Stimulated activated CD4-positive, alpha-beta T cell treated with anti-CD3 and anti-CD28 coated beads, TNF-alpha, amount 100 ng/mL, for 48 hours (primary cell): ENCODE data around the gene PDZD2.
"Not testable (repeated sequence)": the region's sequence is repeated elsewhere in the genome, so short reads cannot be mapped to it uniquely, and the experiment has no call there.

Experiments
- DNase-seq, 3 donors: peaks; one replicate each; pipeline ENCODE4 v3.0.0-alpha.2; 2020; ENCODE audit warnings: low read depth in 3 of 3

PDZD2 gene

GRCh38 chr5:31733371-31733770, 94.4 kb downstream of the PDZD2 start:
- no peak for DNase-seq

GRCh38 chr5:31736127-31736526, 97.2 kb downstream of the PDZD2 start:
- no peak for DNase-seq

GRCh38 chr5:31738199-31738598, 99.3 kb downstream of the PDZD2 start:
- DNase-seq = no peak

DNA sequence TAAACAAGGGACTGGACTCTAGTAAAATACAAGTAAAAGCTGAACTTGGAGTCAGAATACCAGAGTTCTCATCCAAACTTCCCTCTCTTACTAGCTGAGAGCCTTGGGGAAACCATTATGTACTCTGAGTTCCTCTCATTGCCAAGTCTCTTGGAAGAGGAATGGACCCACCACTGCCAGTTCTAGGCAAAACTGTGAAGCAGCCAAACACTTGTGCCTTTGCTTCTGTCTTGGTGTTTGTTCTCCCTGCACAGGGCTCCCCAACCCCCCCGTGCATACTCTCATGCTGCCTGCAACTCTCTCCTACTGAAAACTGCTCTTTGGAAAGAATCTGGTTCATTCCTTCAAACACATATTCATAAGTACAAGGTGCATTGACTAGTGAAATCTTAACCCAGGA, 102.6 kb downstream of the PDZD2 start:
- DNase-seq = no peak

DNA sequence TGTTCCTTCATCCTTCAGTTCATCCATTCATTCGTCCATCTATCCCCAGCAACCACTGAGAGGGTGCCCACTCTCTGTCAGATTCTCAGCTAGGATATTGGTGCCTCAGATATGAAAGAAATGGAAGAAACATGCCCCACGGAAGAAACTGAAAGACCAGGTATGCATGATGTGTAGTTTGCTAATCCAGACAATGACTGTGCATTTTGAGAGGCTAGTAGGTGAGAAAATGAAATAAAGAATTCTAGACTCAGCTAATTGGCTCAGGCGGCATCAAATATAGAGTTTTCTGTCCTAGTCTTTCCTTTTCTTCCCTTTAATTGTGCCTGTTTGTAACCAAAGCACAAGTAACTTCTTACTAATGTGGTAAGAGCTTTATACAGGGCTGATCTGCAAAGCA, 104.7 kb downstream of the PDZD2 start:
- no peak for DNase-seq

DNA sequence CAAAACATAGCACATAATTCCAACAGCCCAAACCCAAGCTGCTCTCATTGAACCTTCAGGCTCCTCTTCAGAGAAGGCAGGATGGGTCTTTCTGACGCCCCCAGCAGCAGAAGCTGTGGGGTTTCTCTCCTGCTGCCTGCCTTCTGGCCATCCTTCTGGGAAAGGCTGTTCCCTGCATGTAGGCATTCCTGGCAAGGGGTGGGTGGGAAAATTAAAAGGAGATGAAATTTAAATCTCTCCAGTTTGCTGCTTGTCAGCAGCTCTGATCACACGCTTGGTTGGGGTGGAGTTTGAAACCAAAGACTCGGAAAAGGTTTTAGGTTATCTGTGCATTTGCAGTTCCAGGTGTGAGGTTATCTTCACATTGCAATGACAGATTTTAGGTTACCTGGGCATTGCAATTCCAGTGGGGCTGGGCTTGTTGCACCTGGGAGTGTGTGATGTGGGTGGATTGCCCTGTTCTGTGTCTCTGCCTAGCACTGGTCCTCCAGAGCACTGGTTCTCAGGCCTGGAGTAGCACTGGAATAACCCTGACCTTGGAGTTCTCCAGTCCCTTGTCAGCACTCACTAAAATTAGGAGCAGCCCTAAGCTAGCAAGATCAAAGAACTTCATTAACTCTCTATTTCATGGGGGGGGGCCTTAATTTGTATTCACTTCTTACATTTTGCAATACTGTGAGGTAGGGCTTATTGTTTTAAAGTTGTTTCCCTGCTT, 109.7 kb downstream of the PDZD2 start:
- DNase-seq = no peak

DNA sequence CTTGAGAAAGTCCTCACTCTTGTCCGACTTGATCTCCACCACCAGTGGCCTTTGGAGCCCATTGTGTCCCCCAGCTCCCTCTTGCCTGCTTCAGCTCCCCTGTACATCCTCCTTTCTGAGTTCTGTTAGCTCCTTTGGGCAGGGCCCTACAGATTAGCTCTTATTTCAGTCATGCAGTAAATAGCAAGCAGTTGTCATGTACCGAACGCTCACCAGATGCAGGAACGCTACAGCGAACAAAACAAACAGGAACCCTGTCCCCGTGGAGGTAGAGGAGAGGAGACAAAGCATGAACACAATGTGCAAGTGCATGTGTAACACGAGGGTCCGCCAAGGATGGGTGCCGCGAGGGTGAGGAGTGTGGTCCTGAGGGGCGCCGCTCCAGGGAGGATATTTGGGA, 111.3 kb downstream of the PDZD2 start:
- DNase-seq = no peak

DNA sequence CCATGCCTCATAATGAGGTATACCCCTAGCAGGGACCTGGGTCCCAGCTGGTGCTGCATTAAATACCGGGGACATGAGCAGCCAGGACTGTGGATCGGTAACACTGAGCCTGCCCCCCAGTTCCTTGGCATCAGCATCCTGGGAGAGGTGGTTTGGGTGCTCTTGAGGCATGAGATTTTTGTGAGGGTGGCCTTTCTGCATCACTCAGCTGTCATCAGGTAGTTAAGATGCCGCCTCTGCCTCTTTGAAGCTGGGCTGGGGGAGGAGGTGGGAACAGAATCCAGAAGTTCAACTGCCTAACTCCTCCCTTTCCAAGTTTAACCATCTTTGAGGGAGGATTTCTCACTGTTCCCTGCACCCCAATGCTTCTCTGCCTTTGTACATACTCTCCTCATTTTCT, 112.7 kb downstream of the PDZD2 start:
- no peak for DNase-seq

GRCh38 chr5:31753700-31754357, 114.9 kb downstream of the PDZD2 start:
- no peak for DNase-seq

DNA sequence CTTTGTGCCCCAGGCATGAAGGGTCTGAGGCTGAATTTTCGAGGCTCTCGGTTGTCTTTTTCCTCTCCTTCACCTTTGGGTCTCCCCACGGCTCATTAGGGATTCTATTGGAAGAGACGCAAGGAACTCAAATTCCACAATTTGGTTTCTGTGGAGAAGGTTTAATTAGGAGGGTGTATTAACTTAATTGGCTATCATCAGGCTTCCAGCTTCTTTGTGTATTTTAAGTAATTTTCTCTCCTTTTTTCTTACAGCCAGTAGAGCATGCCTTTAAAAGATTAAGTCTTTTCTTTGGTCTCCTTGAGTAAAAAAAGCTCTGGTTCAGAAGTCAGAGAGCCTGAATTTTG, 115.4 kb downstream of the PDZD2 start:
- DNase-seq = no peak

- no peak for DNase-seq
Observed at GRCh38 chr5:31754741-31755675, 116.1 kb downstream of the PDZD2 start.

GRCh38 chr5:31755676-31756230, 116.8 kb downstream of the PDZD2 start:
- no peak for DNase-seq

- DNase-seq = no peak
Observed at GRCh38 chr5:31757806-31758205, 118.9 kb downstream of the PDZD2 start.

- DNase-seq = no peak
Observed at GRCh38 chr5:31758803-31759425, 120.0 kb downstream of the PDZD2 start.

DNA sequence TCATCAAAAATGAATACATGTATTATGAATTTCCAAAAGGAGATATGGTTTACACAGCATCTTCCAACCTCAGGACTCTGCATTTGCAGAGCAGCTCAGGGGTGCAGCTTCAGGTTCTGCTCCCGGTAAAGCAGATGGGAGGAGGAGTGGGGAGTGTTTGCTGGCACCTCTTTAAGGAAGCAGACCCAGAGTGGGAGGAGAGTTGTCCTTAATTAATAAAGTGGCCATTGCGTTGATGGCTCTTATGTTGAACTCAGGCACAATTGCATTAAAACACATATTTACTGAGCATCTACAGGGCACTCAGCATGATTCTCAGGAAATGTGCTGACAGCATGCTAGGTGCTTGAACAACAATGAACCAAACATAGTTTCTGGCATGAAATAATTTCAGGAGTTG, 121.0 kb downstream of the PDZD2 start:
- no peak for DNase-seq

DNA sequence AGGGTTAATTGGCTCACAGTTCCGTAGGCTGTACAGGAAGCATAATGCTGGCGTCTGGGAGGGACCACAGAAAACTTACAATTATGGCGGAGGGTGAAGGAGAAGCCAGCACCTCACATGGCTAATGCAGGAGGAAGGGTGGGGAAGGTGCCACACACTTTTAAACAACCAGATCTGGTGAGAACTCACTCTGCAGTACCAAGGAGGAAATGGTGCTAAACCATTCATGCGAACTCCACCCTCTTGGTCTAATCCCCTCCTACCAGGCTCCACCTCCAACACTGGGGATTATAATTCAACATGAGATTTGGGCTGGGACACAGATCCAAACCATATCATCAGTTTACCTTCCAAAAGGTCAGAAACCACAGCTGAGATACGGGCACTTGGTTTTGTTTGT, 122.9 kb downstream of the PDZD2 start:
- no peak for DNase-seq

- DNase-seq = no peak
Observed at GRCh38 chr5:31763424-31763823, 124.5 kb downstream of the PDZD2 start.

- not testable (repeated sequence) for DNase-seq
Observed at GRCh38 chr5:31764687-31765086, 125.8 kb downstream of the PDZD2 start.

DNA sequence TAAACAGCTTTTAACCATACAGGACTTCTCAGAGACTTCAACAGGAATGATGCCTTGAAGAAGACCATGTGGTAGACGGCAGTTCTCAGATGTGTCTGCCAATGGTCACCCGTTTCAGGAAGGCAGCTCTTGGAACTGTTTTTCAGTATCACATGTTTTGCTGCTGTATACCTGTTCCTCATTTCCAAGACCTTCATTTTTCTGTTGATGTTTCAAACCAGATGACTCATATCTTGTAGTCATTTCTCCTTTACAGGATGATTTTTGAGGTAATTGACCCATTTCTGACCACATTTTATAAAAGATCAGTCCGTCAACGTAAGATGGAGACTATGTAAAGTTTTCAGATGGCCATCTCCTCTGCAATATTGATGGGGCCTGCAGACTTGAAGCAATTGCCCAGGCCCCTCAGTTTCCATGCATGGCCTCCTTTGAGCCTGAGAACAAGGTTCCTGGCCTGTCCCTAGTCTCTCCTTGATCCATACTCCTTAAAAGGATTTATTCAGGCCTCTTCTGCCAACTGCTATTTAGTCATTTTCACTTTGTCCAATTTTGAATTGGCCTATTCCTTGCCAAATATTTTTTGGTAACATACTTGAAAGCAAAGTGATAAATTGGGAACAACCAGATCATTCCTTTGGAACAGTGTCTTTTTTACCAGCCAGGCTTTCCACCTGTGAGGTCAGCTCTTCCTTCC, 128.6 kb downstream of the PDZD2 start:
- DNase-seq = no peak

DNA sequence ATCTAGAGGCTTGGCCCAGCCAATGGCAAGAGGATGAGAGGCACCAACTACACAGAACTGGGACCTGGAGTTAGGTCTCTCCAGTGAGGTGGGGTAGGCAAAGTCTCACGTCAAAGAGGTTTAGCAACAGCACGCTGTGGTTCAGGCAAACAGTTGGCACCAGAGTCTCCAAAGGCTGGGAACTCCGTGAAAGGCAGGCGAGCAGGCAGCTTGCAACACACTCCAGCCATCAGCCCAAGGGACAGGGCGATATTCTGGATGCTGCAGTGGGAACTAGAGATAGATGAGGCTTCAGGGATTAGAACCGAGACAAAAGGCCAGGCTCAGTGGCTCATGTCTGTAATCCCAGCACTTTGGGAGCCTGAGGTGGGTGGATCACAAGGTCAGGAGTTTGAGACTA, 129.1 kb downstream of the PDZD2 start:
- DNase-seq = no peak

DNA sequence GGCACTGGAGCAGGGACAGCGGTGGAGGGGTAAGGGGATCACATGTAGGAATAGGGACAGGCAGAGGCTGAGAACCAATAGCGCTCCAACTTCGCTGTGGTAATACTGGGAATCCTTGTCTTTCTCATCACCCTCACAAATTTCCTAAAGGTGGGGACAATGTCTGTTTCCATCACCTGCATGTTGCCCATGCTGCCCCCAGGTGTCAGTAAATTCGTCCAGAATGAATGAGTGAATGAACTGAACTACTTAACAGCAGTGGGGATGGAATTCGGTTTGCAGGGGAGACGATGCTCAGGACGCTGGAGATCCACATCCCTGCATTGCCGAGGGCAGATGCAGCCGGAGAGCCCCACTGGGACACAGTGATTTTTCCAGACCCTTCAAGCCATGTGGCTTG, 129.9 kb downstream of the PDZD2 start:
- DNase-seq = no peak
